ENCODE measurements around the gene CDRT4. TPM values are rescaled to one million over a fixed set of nuclear protein-coding genes. Genes with fewer than 3 reads are reported as not detected.

CDRT4 gene
- total and polyA plus RNA-seq, 2 experiments from 2014 or later: 6.5 to 13.0 TPM

GRCh38 chr17:15492791-15493692 is 25.6 kb upstream of the CDRT4 start (continued):
- TF ChIP-seq ZNF462 (CRISPR knock-in tag; IDR thresholded peaks at IDR 0.05): no peak
- no peak for TF ChIP-seq JUNB (IDR thresholded peaks at IDR 0.05; ENCODE audit: unreplicated experiment)
- no peak for TF ChIP-seq POLR2AphosphoS5 (IDR thresholded peaks at IDR 0.05; ENCODE audit: low read depth)
- TF ChIP-seq NANOG (IDR thresholded peaks at IDR 0.05; ENCODE audit: borderline replicate concordance): no peak
- no peak for TF ChIP-seq EZH2phosphoT487 (IDR thresholded peaks at IDR 0.05; ENCODE audit: unreplicated experiment)
- no peak for TF ChIP-seq ETS1 (IDR thresholded peaks at IDR 0.05)
- no peak for TF ChIP-seq ZNF331 (CRISPR knock-in tag; IDR thresholded peaks at IDR 0.05; ENCODE audit: low read depth)
- TF ChIP-seq CTCF (conservative IDR thresholded peaks at IDR 0.05; ENCODE audit: low read depth in 2 of 2): no peak
- no peak for TF ChIP-seq REST (IDR thresholded peaks at IDR 0.05; ENCODE audit: unreplicated experiment)

Data from GM23338 (cell line).